Esophagus squamous epithelium (tissue), 5 donors: ENCODE data around the gene PIK3R5. TPM values are rescaled to one million over a fixed set of nuclear protein-coding genes. Genes with fewer than 3 reads are reported as not detected.
"Not testable (repeated sequence)": the region's sequence is repeated elsewhere in the genome, so short reads cannot be mapped to it uniquely, and the experiment has no call there.

Source experiments
- DNase-seq: peaks from one replicate; lab custom pipeline; 2025; lab: John Stamatoyannopoulos, UW
- H3K27ac ChIP-seq, 4 donors: fragments of 200-600 bp; sonication (generic); one replicate each; pipeline ENCODE4 v1.5.1; 2016 to 2019; ENCODE audit warnings: mild to moderate bottlenecking in 1 of 4
- H3K27me3 ChIP-seq, 4 donors: fragments of 200-600 bp; sonication (generic); 1 replicate in 3 of 4; 2 replicates in 1 of 4; pipeline versions ENCODE4 v1.5.1 to v1.6.0; 2017 to 2021; ENCODE audit warnings: antibody characterized with exemption in 1 of 4
- H3K36me3 ChIP-seq, 3 donors: fragments of 200-600 bp; sonication (generic); one replicate each; pipeline ENCODE4 v1.5.1; 2016 to 2019
- H3K4me1 ChIP-seq, 3 donors: fragments of 200-600 bp; sonication (generic); one replicate each; pipeline ENCODE4 v1.5.1; 2017 to 2019
- H3K4me3 ChIP-seq, 4 donors: fragments of 200-600 bp; sonication (generic); 1 replicate in 3 of 4; 2 replicates in 1 of 4; pipeline ENCODE4 v1.5.1; 2016 to 2019; ENCODE audit warnings: mild to moderate bottlenecking in 2 of 4, moderate library complexity in 1 of 4
- H3K9me3 ChIP-seq, 3 donors: fragments of 200-600 bp; sonication (generic); one replicate each; pipeline ENCODE4 v1.5.1; 2016 to 2019
- POLR2A ChIP-seq, 4 donors: fragments of 450-650 bp; IDR thresholded peaks; one replicate each; pipeline ENCODE4 v1.6.1; 2017; ENCODE audit warnings: antibody characterized with exemption in 4 of 4, mild to moderate bottlenecking in 4 of 4, moderate library complexity in 3 of 4
- WGBS, 2 donors: methylation state at CpG; one replicate each; pipeline ENCODE4 v1.1.5; 2018; 5-methylcytosine and 5-hydroxymethylcytosine counted together
- intact Hi-C: fragments of 100-400 bp; cut with DNase I; formaldehyde crosslinking; loops from one replicate; pipeline ENCODE4 v1.15.0; 2022
- total RNA-seq, 4 donors: library from RNA; depleted of rRNA; stranded (reverse); fragments of >200 nt; gene quantifications; one replicate each; pipeline ENCODE4 v1.1.0, GENCODE V29; 2016
- TF ChIP-seq, protein P1 (sequence below), 6 experiments: fragments of 450-650 bp in 4 of 6; fragments of 200-600 bp in 2 of 6; sonication (generic) in 2 of 6; IDR thresholded peaks; one replicate each; pipeline ENCODE4 v1.5.1; 2016 to 2019; ENCODE audit warnings: antibody characterized with exemption in 6 of 6, mild to moderate bottlenecking in 4 of 6, moderate library complexity in 4 of 6
- donor health status: DM: yes; HTN: yes; CAD: no.

PIK3R5 gene
- total RNA-seq, 4 donors from 2014 or later, result 1.8 to 8.8 (median 3.1) TPM

GRCh38 chr17:8997994-8998628 is 32.6 kb upstream of the PIK3R5 start:
- H3K36me3 ChIP-seq, result no peaks in the 10 kb centered on the region
- H3K27me3 ChIP-seq, result peaks cover 0 to 14% (median 0%) of the 10 kb centered on the region in 4 donors
- H3K4me3 ChIP-seq, result no peak overlapping the region
- no peak overlapping the region for H3K27ac ChIP-seq
- no peak for DNase-seq
- H3K9me3 ChIP-seq, result no peaks in the 10 kb centered on the region
- WGBS, 2 donors, result 6 to 9% methylated on average over 9 of the region's 9 CpGs
- TF ChIP-seq POLR2A (IDR thresholded peaks at IDR 0.05), result no peak
- TF ChIP-seq, protein P1, sequence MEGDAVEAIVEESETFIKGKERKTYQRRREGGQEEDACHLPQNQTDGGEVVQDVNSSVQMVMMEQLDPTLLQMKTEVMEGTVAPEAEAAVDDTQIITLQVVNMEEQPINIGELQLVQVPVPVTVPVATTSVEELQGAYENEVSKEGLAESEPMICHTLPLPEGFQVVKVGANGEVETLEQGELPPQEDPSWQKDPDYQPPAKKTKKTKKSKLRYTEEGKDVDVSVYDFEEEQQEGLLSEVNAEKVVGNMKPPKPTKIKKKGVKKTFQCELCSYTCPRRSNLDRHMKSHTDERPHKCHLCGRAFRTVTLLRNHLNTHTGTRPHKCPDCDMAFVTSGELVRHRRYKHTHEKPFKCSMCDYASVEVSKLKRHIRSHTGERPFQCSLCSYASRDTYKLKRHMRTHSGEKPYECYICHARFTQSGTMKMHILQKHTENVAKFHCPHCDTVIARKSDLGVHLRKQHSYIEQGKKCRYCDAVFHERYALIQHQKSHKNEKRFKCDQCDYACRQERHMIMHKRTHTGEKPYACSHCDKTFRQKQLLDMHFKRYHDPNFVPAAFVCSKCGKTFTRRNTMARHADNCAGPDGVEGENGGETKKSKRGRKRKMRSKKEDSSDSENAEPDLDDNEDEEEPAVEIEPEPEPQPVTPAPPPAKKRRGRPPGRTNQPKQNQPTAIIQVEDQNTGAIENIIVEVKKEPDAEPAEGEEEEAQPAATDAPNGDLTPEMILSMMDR (IDR thresholded peaks at IDR 0.05), result peak; percentile 79 to 91 (median 84)
- intact Hi-C loops, result loop anchor here (10.0 kb wide), 1 partner anchor 297 kb away; no protein-coding TSS in a partner anchor
- H3K4me1 ChIP-seq, result peaks cover 6 to 11% (median 6%) of the 10 kb centered on the region in 3 donors

DNA sequence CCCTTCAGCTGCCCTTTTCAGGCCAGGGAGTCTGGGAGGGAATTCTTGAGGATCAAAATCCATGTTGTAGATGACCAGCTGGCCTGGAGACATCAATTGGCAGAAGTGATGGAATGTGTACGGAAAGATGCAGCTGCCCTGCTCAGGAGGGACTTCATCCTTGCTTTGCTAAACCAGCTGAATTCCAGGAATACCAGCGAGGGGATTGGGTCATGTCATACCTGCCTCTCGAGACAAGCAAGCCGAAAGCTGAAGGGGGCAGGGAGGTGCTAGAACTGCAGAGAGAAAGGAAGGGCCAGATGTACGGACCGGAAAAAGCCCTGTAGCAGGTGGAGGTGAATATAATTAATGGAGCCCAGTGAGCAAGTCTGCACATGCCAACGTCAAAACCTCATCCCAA is 30.2 kb upstream of the PIK3R5 start:
- H3K36me3 ChIP-seq, result no peaks in the 10 kb centered on the region
- intact Hi-C loops, result loop anchor here (10.0 kb wide), 1 partner anchor 299 kb away; no protein-coding TSS in a partner anchor
- no peaks in the 10 kb centered on the region for H3K27me3 ChIP-seq
- H3K4me3 ChIP-seq, result no peak overlapping the region
- no peak overlapping the region for H3K27ac ChIP-seq
- no peak for TF ChIP-seq POLR2A (IDR thresholded peaks at IDR 0.05)
- TF ChIP-seq, protein P1 (IDR thresholded peaks at IDR 0.05), result no peak
- H3K4me1 ChIP-seq, result peaks cover 0 to 5% (median 0%) of the 10 kb centered on the region in 3 donors
- no peaks in the 10 kb centered on the region for H3K9me3 ChIP-seq
- 65 to 66% methylated on average over 6 to 7 of the region's 7 CpGs for WGBS, 2 donors
- DNase-seq, result no peak

DNA sequence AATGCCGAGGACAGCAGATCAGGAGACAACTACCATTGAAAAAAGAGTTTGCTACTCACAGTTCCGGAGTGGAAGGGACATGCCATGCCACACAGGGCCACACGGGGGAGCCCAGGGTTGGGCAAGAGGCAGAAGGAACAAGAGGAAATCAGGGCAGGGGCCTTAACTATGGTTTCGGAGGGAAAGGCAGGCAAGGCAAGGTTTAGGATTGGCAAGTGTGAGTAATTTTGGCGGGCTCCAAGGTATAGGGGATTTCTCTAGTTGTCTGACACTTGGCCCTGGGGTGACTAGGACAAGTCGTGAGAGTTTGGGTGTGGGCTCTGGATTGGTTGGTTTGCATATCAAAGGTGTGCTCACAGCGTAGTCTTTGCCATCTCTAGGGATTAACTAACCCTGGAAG is 28.8 kb upstream of the PIK3R5 start:
- intact Hi-C loops, result loop anchor here (5.0 to 10.0 kb wide), 2 partner anchors 300 to 528 kb away; no protein-coding TSS in a partner anchor
- 56 to 62% methylated on average over 6 to 7 of the region's 7 CpGs for WGBS, 2 donors

DNA sequence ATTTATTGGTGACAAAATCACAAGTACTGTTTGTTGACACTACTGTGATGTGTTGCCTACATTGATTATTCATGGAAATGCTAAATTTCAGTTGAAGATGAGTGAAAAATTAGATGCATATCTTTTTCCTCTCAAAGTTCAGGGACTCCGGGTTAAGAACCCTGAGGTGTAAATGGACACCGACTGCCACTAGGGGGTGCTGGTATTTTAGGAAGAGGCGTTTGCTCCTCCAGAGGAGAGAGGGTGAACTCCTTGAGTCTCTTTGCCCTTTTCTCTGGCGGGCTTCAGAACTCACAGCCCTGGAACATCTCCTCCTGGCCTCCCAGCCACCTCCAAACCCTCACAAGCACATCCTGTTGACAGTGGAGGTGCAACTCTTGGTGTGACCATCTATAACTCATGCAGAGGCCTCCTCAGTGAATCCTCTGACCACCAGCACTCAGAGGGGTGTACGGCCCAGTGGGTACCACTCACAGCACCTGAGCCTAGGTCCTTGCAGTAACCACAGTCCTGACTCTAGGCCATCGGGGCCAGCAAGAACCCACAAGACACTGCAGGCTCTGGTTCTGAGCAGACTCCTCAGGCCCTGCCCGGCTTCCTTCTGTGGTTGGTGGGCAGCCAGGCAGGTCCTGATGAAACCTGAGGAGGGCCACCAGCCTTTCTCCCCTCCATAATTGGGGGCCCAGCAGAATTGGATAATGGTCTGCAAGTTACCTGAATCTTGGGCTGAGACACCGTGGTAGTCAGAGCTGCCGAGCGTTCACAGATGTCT is 26.2 kb upstream of the PIK3R5 start:
- TF ChIP-seq POLR2A (IDR thresholded peaks at IDR 0.05), result no peak
- TF ChIP-seq, protein P1 (IDR thresholded peaks at IDR 0.05), result peak; percentile 69 to 87 (median 84)
- no peak overlapping the region for H3K27ac ChIP-seq
- H3K27me3 ChIP-seq, result no peaks in the 10 kb centered on the region
- peaks cover 0 to 5% (median 0%) of the 10 kb centered on the region in 3 donors for H3K4me1 ChIP-seq
- no peaks in the 10 kb centered on the region for H3K36me3 ChIP-seq
- intact Hi-C loops, result loop anchor here (5.0 to 10.0 kb wide), 2 partner anchors 303 to 531 kb away; no protein-coding TSS in a partner anchor
- H3K4me3 ChIP-seq, result no peak overlapping the region
- 4 to 39% methylated on average over 4 to 7 of the region's 10 CpGs for WGBS, 2 donors
- no peak for DNase-seq
- no peaks in the 10 kb centered on the region for H3K9me3 ChIP-seq

More for the DNA sequence above, 28.8 kb upstream of the PIK3R5 start:
- TF ChIP-seq, protein P1 (IDR thresholded peaks at IDR 0.05), result peak; percentile 64 to 87 (median 77)
- no peak for TF ChIP-seq POLR2A (IDR thresholded peaks at IDR 0.05)
- peaks cover 0 to 5% (median 0%) of the 10 kb centered on the region in 3 donors for H3K4me1 ChIP-seq
- H3K36me3 ChIP-seq, result no peaks in the 10 kb centered on the region
- H3K27ac ChIP-seq, result no peak overlapping the region
- H3K4me3 ChIP-seq, result no peak overlapping the region
- no peak for DNase-seq
- H3K27me3 ChIP-seq, result no peaks in the 10 kb centered on the region
- H3K9me3 ChIP-seq, result no peaks in the 10 kb centered on the region

GRCh38 chr17:8988263-8988935 is 22.9 kb upstream of the PIK3R5 start:
- DNase-seq, H3K9me3 ChIP-seq, intact Hi-C loops, H3K4me1 ChIP-seq, H3K27me3 ChIP-seq, H3K4me3 ChIP-seq, H3K27ac ChIP-seq, H3K36me3 ChIP-seq: not testable (repeated sequence)
- WGBS, 2 donors, result 50 to 96% methylated on average over 2 of the region's 2 CpGs
